HG03280 (cell line): ENCODE measurements around the gene GZMB.
"Not testable (repeated sequence)": the region's sequence is repeated elsewhere in the genome, so short reads cannot be mapped to it uniquely, and the experiment has no call there.

ENCODE experiments used
- ATAC-seq: cut with Tn5 transposase; IDR thresholded peaks from one replicate; pipeline ENCODE4 v1.9.1; 2021; ENCODE audit warnings: mild to moderate bottlenecking, moderate library complexity; ENCODE audit not compliant: unreplicated experiment

The GZMB gene

GRCh38 chr14:24632336-24632735, 1.7 kb downstream of the GZMB start:
- ATAC-seq, result no peak

- ATAC-seq, result no peak
Observed at GRCh38 chr14:24631749-24632335, 2.1 kb downstream of the GZMB start.

- no peak for ATAC-seq
Observed at GRCh38 chr14:24630872-24631477, 3.0 kb downstream of the GZMB start.

GRCh38 chr14:24630087-24630871, 3.7 kb downstream of the GZMB start:
- ATAC-seq, result no peak

- no peak for ATAC-seq
Observed at GRCh38 chr14:24629521-24629920, 4.5 kb downstream of the GZMB start.

GRCh38 chr14:24613747-24614146, 20.2 kb downstream of the GZMB start:
- ATAC-seq, result no peak

- ATAC-seq, result no peak
Observed at GRCh38 chr14:24613241-24613640, 20.7 kb downstream of the GZMB start.

GRCh38 chr14:24612196-24612595, 21.8 kb downstream of the GZMB start:
- ATAC-seq, result no peak

GRCh38 chr14:24609655-24610344, 24.2 kb downstream of the GZMB start, which contains the start of gene GZMH:
Gene GZMH, minus strand, starts transcription at chr14:24609685. Its CDS starts 72 bp downstream, at chr14:24609613.
- ATAC-seq, result peak; percentile 39

- ATAC-seq, result no peak
Observed at GRCh38 chr14:24607635-24608514, 26.1 kb downstream of the GZMB start.

GRCh38 chr14:24607081-24607480, 26.9 kb downstream of the GZMB start:
- no peak for ATAC-seq

GRCh38 chr14:24606297-24606696, 27.7 kb downstream of the GZMB start:
- no peak for ATAC-seq

- peak; percentile 86 for ATAC-seq
Observed at GRCh38 chr14:24605435-24606190, 28.4 kb downstream of the GZMB start.

GRCh38 chr14:24597403-24597802, 36.6 kb downstream of the GZMB start:
- no peak for ATAC-seq

GRCh38 chr14:24595073-24595808, 38.7 kb downstream of the GZMB start:
- no peak for ATAC-seq

- not testable (repeated sequence) for ATAC-seq
Observed at GRCh38 chr14:24591004-24591403, 43.0 kb downstream of the GZMB start.

- ATAC-seq, result not testable (repeated sequence)
Observed at GRCh38 chr14:24584402-24584801, 49.6 kb downstream of the GZMB start.
